SKM-1 (cell line): ENCODE measurements around the gene CCDC15.

Source experiments
- DNase-seq: peaks from one replicate; lab custom pipeline; 2025; ENCODE audit not compliant: unreplicated experiment; lab: John Stamatoyannopoulos, UW

Gene CCDC15

DNA sequence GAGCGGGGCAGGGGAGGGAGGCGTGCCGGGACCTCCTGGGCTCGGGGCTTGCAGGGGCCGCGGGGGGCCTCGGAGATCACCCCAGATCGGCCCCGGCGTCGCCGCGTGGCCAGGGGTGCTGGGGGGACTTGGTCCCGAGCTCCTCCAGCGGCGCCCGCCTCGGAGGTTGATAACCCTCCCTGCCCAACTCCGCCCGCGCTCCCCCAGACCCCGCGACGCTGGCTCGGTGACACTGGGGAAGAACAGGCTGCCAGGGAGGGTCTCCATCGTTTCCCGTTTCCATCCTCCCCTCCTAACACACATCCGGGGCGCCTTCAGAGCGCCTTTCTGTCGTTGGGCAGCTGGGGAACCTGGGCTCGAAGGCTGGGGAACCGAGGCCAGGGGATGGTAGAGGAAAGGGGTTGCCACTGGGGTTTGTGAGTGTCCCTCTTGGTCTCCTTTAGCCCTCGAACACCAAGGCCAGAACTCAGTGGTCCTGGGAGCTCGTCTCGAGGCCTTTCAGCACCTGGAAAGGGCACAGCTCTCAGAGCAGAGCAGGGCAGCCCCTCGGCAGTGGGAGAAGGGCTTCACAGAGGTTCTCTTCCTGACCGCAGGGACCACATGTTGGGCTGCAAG lies 109.5 kb downstream of the CCDC15 start:
- DNase-seq, result peak; percentile 22

DNA sequence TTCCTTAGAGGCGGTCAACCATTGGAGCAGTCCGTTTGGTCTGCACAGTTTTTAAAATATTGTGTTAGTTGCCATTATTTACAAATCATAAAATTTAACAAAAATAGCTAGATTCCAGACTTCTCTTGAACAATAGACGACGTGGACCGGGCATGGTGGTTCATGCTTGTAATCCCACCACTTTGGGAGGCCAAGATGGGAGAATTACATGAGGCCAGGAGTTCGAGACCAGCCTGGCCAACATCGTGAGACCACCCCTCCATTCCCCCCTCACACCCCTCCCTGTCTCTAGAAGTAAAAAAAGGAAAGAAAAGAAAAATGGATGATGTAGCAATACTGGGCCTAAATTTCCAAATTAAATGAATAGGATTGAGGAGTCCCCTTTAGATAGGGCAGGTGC lies 110.1 kb downstream of the CCDC15 start:
- no peak for DNase-seq

GRCh38 chr11:125068368-125068767 lies 114.4 kb downstream of the CCDC15 start:
- DNase-seq, result no peak

- no peak for DNase-seq
These were observed 115.0 kb downstream of the CCDC15 start for GRCh38 chr11:125069008-125069407.

DNA sequence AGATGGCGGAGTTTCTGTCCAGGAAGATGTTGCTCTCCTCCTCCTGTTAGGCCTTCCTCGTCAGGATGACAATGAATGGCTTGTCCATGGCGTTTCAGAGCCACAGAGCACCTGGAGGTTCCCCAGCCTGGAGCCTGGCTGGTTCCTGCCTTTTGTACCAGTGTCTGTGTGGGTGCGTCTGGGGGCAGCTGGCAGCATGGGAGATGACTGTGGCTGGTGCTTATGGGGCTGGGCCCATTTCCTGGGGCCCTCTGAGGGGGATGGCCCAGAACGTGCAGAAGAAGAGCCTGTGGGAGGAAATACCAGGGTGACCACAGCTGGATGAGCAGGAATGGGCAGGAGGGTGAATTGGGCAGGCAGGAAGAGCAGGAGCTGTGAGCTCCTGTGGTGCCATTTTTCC lies 115.8 kb downstream of the CCDC15 start:
- DNase-seq, result no peak

DNA sequence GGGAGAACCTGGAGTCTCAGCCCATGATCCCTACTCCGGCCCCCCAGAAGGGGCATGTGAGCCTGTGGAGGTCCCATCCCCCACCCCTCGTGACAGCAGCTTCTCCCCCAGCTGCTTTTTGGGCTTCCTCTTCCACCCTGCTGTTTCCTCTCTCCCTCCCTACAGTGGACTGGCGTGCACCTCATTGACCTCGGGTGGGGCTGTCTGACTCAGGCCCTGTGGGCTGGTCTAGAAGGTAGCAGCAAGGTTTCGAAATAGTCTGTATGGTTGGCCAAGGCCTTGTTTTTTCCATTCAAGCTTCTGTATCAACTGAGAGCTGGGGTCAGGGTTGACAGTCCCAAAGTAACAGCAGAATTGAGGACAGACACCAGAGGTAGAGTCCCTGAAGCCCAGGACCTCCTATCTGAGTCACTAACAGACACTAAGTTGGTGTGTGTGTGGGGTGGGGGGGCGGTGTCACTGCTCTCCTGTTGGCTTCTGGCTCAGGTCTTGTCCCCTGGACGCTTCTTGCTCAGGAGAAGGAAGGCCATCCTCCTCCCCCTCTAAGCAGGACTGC lies 116.8 kb downstream of the CCDC15 start:
- peak; percentile 98 for DNase-seq

- no peak for DNase-seq
These were observed 117.4 kb downstream of the CCDC15 start for GRCh38 chr11:125071435-125071834.

GRCh38 chr11:125071846-125072217 lies 117.8 kb downstream of the CCDC15 start:
- DNase-seq, result no peak

GRCh38 chr11:125072218-125072960 lies 118.4 kb downstream of the CCDC15 start:
- DNase-seq, result peak; percentile 27

DNA sequence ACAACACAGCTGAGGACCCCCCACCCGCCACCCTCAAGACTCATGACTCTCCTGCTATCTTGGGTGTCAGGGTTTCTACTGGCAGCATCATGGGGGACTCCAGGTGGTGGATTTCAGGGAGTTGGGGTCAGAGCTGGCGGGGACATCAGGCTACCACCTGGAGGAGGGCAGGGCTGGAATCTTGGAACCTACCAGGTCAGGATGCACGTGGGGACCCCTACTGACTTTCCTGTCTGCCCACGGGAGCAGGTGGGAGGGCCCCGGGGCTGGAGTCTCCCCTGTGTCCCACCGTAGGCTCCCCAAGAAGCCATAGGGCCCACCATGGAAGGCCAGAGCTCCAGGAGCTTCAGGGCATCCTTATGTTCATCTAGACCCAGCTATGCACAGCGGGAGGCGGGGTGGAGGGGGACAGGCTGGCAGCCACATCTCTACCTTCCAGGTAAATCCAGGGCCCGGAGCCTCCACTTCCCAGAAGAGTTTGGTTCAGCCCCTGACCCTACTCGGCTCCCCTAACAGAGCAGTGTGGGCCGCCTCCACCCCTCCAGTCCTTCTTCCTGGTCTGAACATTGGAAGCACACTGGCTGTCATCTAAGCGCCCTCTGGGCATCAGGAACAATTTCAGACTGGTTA lies 119.1 kb downstream of the CCDC15 start:
- DNase-seq, result no peak

- no peak for DNase-seq
These were observed 119.8 kb downstream of the CCDC15 start for GRCh38 chr11:125073616-125074483.

DNA sequence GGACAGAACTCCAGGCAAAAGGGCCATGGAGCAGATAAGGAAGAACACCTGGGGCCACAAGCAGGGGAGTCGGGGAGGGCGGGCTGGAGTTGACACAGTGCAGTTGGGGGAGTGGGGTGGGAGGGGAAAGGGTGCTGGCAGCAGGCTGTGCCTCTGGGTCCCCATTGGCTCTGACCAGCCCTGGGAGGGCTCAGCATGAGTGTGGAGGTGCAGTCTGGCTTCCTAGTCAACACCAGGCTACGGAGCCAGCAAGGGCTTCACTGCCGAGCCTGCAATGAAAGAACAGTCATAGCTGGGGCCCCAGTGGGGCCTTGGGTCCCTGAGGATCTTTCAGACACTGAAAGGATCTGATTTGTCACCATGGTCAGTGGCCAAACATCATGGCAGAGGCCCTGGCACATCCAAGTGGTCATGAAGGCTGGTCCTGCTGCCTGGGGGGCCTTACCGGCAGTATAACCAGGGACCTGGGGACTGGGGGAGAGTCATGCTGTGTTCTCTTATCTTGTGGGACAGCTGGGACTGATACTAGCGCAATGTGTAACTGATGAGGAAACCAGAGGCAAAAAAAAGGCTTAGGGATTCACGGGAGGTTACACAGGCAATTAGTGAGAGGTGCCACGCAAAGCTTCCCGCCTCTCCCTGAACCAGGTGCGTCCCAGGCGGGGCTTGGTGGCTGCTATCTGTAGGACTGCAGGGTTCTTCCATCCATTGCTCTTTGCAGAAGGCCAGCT lies 120.7 kb downstream of the CCDC15 start:
- no peak for DNase-seq

DNA sequence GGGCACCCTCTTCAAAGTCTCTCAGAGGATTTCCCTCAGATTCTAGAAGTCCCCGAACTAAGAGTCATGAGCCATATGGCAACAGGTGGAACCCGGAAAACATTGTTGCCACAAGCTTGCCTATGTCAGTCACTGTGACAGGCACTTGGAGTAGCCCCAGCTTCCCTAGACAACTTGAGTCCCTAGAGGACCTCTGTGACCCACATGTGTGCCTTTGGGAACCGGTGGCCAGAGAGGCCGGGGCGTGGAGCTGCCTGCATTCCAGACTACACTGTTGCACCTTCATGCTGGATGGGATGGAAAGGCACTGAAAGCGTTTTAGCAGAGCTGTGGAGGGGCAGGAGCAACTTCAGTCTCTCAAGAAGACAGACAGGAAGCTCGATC lies 121.2 kb downstream of the CCDC15 start:
- DNase-seq, result no peak

GRCh38 chr11:125075900-125076317 lies 121.9 kb downstream of the CCDC15 start:
- DNase-seq, result no peak

DNA sequence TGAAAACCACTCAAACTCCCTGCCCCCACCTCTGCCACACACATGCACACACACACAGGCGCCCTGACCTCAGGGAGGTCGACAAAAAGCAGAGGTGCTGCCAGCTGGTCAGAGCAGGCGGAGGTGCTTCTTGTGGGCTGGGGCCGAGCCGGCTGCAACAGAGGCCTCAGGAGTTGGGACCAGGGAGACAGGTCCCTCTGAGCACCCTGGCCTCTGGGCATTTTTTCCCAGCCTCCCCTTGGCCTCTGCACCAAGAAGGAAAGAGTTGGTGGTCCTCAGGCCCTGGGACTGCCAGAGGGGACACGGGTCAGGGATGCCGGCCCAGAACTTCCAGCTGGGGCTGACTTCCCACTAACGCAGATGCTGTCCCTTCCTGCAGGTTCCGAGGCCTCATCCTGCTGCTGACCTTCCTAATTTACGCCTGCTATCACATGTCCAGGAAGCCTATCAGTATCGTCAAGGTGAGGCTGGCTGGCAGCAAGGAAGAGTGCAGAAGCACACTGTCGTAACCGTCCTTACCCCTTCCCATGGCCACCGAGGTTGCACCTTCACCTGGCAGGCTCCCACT lies 122.5 kb downstream of the CCDC15 start:
- DNase-seq, result no peak

- no peak for DNase-seq
These were observed 124.0 kb downstream of the CCDC15 start for GRCh38 chr11:125078016-125078415.

GRCh38 chr11:125078516-125079140 lies 124.6 kb downstream of the CCDC15 start:
- DNase-seq, result no peak

- DNase-seq, result peak; percentile 11
These were observed 125.3 kb downstream of the CCDC15 start for GRCh38 chr11:125079151-125079877.
